Stimulated activated naive CD8-positive, alpha-beta T cell treated with anti-CD3 and anti-CD28 coated beads, Interleukin-15, Interleukin-2, amounts not matched to agents 100 U/mL and 50 U/mL, for 24 hours (primary cell): ENCODE measurements around the gene PPHLN1.
"Not testable (repeated sequence)": the region's sequence is repeated elsewhere in the genome, so short reads cannot be mapped to it uniquely, and the experiment has no call there.

Experiments used
- ATAC-seq: fragments of 150-1000 bp; cut with Tn5 transposase; one replicate; pipeline ENCODE4 v1.10.0; 2021
- DNase-seq: peaks from one replicate; pipeline ENCODE4 v3.0.0; 2021

Gene PPHLN1

DNA sequence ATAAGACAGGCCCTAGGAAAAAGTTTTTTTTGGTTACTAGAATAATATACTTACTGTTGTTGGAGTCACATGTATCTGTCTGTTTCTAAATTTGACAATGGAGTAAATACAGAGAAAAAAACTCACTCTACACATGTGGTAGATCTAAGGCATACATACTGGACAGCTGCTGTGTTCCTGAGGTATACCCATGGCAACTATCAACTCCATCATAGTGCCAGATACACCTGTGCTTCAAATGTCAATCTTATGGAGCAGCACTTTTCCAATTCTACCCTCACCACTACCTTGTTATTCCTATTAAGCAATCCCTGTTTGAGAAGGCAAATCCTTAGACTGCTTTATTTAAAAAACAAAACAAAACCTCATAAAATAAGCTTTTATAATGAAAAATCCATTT, 3.4 kb upstream of the PPHLN1 start:
- no peak for DNase-seq
- no peak for ATAC-seq

DNA sequence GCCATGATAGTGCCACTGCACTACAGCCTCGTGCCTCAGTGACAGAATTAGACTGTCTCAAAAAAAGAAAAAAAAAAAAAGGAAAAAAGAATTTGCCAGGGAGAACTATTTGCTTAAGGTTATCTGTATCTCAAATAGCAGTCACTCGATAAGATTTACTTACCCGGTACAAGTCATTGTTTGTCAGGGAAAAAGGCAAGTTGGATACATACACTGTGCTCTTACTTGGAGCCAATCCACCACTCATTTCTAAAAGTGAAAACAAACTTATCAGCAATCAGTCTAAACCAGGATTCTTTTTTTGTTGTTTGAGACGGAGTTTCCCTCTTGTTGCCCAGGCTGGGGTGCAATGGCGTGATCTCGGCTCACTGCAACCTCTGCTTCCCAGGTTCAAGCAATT, 2.1 kb upstream of the PPHLN1 start:
- DNase-seq, result no peak
- no peak for ATAC-seq

DNA sequence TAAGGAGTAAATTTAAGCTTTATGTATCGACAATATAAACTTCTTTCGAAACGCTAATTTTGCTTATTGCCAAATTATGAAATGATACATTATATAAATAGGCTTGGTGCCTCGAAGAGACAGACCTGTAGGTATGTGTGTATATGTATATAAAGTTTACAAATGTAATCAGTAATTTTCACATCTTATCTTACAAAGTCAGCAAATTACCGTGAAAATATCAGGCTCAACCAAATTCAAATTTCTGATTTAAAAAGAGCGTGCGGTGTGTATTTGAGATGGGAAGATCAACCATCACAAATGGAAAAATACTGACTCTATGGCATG, 678 bp upstream of the PPHLN1 start:
- ATAC-seq, result no peak

DNA sequence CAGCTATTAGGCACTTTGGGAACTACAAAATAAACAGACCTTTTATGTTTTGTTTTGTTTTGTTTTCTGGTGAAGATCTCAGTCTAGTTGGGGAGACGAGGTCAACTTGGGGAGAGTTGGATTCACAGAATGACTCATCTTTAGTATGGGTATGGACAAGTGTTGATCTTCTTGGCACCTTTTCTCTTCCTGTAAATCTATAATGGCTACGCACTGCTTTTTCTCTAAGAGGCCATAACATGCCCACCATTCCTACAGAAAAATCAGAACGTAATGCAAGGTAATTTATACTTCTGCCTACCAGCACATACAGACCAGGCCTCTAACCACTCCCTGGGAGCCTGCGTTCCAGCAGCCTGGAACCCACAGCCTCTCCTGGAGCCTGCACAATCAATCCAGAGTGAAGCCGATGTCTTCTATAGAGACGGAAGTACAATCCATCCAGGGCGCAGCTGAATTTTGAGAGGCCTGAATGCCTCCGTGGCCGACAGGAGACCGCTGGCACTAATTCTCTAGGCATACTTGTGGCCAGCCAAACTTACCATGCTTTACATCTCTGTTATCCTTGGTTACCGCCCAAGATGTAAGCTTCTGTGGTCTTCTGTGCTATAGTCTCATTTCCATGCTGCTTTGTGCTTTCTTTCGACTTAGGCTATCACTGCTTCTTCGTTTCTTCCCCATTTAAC, 717 bp downstream of the PPHLN1 start:
- DNase-seq, result no peak
- ATAC-seq, result peak; percentile 17

More for the DNA sequence above, 678 bp upstream of the PPHLN1 start:
- DNase-seq, result no peak

DNA sequence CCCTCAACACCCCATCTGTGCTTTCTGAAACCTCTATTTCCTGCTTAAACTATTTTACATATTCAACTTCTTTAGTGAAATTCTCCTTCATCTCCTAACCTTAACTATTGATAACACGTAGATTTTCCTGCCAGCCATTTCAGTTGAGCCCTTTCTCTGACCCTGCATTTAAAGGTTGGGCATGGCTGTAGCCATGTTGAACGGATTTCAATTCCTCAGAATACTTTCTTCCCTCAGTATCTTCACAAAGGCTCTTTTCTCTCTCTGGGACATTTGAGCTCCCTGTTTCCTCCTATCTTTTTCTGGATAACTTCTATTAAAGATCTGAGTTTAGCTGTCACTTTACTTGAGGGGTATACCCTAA, 1.2 kb downstream of the PPHLN1 start:
- no peak for ATAC-seq
- DNase-seq, result no peak

DNA sequence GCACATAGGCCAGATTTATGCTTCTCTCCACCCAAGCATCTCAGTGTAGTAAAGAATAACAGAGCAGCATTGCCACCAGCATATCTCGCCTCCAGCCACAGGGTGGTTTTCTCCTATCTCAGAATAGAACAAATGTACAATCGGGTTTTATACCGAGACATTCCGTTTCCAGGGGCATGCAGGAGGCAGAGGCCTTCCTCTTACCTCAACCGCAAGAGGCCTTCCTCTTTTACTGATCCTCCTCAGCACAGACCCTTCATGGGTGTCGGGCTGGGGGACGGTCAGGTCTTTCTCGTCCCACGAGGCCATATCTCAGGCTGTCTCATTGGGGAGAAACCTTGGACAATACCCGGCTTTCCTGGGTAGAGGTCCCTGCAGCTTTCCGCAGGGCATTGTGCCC, 4.1 kb downstream of the PPHLN1 start:
- not testable (repeated sequence) for DNase-seq, ATAC-seq

DNA sequence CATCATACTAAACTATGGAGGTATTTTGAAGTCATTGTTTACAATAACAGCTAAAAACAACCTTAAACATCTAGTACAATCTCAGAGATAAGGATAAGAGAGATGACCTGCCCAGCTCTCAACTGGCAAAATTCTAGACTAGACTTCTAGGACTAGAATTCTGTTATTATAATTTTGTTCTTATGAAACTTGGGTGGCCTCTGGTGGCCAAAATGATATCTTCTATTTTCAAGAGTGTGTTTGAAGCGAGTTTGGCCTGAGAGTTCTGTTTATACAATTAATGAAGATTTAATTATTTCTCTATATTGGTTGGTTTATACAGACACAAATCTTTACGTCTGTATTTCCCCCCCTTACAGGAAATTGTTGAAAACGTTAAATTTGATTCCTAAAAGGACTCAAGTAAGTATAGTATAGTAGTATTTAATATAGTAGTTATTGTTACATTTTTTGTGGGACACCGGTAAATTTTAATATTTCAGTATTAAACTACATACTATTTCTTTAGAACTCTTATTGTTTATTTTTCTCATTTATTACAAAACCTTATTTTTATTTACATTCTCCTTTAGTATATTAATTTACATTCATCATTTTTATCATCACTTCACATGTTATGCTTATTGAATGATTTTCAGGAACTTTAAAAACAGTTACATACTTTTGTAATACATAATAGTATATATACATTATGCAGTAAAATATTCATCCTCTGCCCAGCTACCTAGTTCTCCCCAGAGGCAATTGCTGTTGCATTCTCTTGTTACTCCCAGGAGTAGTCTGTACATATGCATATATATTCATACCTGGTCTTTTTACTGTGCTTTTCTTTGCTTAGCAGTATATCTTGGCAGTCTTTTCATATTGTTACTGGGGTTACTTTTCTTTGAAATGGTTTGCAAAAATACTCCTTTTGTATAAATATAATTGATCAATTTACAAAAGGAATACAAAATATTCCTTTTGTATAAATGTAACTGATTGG, 6.6 kb downstream of the PPHLN1 start:
- ATAC-seq, result no peak
- DNase-seq, result no peak

DNA sequence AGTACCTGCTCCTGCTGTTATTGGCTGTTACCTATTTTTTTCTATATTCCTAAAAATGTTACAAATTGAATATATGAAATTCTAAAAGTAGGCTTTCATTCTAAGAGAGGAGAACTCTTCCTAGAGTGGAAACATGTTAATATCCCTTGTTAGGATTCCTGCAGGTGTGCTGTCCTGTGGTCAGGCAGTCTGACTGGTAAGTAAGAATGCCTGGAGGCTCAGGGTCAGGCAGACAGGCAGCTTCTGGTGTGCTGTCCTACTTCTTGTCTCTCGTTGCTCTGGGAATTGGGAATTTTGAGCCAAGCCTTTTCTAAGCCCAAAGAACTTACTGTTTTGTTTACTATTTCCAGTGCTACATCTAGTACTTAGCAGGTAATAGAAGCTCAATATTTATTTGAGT, 10.3 kb downstream of the PPHLN1 start:
- DNase-seq, result no peak

DNA sequence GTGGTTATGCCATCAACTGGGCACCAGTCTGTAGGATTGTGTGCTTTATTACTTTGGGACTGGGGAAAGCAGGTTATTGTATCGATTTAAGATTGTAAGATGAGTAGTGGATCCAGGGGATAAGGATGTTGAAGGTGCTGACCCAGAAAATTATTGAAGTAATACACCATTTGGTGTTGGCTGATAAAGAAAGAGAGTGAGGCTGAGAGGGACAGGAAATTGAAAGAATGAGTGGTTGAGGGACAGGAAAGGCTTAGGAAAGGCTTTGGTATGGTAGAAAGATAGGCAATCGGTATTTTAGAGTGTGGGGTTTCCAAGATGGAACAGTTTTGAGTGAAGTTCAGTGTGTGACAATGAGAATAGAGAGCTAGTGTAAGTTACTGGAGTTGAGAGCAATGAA, 12.3 kb downstream of the PPHLN1 start:
- no peak for DNase-seq
- no peak for ATAC-seq

More for the DNA sequence above, 10.3 kb downstream of the PPHLN1 start:
- ATAC-seq, result no peak

DNA sequence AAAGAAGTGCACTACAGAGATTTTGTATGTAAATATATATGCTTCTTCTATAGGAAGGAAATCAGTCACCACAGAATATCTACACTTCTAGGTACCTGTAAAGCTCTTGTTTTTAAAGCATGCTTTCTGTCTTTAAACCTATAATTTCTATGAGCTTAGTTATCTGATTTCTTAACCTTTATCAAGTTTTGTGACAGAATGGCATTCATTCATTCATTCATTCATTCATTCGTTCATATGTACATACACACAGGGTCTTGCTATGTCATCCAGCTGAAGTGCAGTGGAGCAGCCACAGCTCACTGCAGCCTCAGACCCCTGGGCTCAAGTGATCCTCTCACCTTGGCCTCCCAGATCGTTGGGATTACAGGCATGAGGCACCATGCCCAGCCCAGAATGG, 16.1 kb downstream of the PPHLN1 start:
- ATAC-seq (no peak), DNase-seq (no peak)

DNA sequence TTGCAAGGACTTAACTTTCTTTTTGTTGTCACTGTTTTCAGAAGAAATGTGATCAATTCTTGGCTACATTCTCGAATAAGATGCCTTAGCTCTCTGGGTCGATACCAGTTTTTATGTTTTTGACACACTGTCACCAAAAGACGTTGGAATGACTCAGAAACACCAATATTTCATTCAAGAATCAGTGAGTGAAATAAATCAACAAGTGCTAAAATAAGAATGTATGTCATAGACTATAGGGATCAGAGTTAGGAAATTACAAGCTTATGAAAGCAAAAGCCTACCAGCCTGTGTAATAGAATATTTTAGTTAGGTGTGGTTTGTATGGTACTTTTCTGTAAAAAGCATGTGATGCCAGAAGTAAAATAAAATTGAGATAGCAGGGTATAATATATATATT, 17.8 kb downstream of the PPHLN1 start:
- no peak for DNase-seq
- no peak for ATAC-seq

DNA sequence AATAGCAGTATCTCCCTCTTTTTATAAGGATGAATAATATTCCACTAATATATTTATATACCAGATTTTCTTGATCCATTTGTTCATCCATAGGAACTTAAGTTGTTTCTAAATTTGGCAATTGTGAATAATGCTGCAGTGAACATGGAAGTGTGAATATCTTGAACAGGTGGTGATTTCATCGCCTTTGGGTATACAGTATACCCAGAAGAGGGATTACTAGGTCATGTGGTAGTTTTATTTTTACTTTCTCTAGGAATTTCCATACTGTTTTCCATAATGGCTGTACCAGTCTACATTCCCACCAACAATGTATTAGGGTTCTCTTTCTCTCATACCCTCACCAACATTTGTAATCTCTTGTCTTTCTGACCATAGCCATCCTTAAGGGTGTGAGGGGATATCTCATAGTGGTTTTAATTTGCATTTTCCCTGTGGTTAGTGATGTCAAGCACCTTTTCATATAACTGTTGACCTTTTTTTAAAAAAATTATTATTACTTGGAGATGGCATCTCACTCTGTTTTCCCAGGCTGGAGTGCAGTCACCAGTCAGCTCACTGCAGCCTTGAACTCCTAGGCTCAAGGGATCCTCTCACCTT, 20.5 kb downstream of the PPHLN1 start:
- no peak for ATAC-seq
- DNase-seq, result no peak

DNA sequence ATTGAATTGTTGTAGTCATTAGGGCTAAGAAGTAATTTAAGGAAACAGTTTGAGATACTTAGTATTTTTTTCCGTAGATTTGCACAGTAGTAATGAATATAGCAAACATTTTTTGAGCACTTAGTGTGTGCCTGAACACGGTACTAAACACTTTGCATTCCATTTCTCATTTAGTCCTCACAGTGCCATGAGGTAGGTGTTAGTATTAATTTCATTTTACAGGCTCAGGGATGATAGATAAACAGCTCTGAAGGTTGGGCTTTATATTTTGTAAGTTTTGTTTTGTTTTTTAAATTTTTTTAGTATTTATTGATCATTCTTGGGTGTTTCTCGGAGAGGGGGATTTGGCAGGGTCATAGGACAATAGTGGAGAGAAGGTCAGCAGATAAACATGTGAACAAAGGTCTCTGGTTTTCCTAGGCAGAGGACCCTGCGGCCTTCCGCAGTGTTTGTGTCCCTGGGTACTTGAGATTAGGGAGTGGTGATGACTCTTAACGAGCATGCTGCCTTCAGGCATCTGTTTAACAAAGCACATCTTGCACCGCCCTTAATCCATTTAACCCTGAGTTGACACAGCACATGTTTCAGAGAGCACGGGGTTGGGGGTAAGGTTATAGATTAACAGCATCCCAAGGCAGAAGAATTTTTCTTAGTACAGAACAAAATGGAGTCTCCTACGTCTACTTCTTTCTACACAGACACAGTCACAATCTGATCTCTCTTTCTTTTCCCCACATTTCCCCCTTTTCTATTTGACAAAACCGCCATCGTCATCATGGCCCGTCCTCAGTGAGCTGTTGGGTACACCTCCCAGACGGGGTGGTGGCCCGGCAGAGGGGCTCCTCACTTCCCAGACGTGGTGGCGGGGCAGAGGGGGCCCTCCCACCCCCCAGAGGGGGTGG, 23.4 kb downstream of the PPHLN1 start:
- not testable (repeated sequence) for ATAC-seq, DNase-seq

DNA sequence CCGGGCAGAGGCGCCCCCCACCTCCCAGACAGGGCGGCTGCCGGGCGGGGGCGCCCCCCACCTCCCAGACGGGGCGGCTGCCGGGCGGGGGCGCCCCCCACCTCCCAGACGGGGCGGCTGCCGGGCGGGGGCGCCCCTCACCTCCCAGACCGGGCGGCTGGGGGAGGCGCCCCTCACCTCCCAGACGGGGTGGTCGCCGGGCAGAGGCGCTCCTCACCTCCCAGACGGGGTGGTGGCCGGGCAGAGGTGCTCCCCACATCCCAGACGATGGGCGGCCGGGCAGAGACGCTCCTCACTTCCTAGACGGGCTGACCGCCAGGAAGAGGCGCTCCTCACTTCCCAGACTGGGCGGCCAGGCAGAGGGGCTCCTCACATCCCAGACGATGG, 24.0 kb downstream of the PPHLN1 start:
- not testable (repeated sequence) for DNase-seq

DNA sequence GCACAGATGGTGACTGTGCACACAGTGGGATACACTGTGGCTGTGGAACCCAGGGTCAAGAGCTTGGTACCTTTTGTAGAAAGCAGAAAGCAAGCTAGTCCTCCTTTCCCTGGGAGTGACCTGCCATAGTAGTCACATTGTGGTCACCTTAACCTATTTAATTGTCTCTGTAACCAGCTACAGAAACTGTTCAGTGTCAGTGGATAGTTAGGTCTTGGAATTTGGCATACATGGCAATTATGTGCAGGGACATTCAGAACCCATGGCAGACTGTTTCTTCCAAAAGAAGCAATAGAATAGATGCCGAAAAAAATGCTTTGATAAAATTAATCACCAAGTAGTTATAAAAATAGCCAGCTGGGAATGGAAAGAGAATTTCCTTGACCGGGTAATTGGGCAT, 30.4 kb downstream of the PPHLN1 start:
- no peak for ATAC-seq
- no peak for DNase-seq

More for the DNA sequence above, 24.0 kb downstream of the PPHLN1 start:
- ATAC-seq, result not testable (repeated sequence)

DNA sequence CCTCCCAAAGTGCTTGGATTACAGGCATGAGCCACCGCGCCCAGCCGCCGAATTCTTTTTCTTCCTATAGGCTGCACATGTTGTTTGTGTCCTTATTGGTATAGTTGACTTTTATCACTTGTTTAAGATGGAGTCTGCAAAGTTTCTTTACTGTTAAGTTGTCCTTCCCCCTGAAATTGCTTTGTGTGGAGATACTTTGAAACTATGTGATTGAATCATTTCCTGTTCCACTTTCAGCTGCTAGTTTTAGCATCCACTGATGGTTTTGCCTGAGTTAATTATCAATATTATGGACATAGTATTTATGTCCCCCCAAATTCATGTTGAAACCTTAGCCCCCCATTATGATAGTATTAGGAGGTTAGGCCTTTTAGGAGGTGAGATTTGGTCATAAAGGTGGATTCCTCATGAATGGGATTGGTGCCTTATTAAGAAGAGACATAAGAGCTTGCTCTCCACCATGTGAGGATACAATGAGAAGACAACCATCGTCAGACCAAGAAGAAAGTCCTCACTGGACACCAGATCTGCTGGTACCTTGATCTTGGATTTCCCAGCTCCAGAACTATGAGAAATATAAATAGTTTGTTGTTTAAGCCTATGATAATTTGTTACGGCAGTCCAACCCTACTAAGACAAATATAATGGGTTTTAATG, 34.9 kb downstream of the PPHLN1 start:
- no peak for DNase-seq

DNA sequence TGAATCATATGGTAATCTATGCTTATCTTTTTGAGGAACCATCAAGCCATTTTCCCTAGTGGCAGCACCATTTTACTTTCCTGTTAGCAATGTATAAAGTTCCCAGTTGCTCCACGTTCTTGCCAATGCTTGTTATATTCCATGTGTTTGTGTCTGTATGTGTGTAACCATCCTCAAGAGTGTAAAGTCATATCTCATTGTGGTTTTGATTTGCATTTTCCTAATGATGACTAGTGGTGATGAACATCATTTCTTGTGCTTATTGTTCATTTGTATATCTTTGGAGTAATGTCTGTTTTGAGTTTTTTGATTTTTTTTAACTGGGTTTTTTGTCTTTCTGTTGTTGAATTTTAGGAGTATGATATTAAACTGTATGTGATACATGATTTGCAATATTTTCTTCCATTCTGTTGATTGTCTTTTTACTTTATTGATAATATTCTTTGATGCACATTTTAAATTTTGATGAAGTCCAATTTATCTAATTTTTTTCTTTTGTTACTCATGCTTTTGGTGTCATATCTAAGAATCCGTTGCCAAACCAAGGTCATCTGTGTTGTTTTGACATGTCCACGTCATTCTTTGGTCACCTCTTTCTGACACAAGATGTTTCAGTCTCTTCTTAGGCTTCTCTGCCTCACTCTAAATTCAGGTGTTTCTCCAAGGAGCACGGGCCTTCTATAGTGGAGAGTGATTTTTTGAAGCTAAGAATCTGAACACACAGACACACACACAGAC, 36.1 kb downstream of the PPHLN1 start:
- DNase-seq, result no peak
- ATAC-seq, result peak; percentile 53

More for the DNA sequence above, 34.9 kb downstream of the PPHLN1 start:
- ATAC-seq, result peak; percentile 48

DNA sequence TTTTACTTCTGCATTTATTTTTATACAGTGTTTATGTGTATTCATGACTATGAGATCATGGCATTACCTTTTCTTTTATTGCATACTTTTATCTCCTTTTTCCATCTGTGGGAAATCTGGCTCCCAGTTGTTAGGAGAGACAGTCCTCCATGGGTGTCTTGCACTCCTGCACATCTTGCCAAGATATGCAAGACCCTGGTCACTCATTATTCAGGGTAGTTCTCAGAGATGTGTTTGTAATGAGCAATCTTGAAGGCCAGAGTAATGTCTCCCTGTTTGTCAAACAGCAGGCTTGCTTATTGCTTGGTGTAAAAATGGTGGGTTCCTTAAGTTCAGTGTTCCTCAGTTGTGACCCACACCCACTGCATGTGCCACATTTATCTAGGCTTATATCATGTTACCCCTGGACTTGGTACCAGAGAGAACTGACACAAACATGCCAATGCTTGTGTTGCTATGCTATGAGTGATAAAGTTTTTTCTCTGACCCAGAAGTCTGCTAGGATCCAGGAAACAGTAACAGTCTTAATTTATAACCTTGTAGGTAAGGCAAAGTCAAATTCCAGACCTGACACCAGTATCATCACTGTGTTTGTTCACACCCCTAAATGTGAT, 36.8 kb downstream of the PPHLN1 start:
- DNase-seq (no peak), ATAC-seq (no peak)

DNA sequence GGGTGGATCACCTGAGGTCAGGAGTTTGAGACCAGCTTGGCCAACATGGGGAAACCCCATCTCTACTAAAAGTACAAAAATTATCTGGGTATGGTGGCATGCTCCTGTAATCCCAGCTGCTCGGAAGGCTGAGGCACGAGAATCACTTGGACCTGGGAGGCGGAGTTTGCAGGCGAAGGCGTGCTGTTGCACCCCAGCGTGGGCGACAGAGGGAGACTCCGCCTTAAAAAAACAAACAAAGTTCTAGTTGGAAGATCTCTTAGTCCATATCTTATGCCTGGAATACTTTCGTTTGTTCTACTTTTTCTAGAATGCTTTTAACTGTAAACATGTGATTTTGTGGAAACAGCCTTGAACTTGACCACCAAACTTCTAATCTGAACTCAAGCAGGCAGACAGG, 38.7 kb downstream of the PPHLN1 start:
- ATAC-seq, result no peak
- no peak for DNase-seq

DNA sequence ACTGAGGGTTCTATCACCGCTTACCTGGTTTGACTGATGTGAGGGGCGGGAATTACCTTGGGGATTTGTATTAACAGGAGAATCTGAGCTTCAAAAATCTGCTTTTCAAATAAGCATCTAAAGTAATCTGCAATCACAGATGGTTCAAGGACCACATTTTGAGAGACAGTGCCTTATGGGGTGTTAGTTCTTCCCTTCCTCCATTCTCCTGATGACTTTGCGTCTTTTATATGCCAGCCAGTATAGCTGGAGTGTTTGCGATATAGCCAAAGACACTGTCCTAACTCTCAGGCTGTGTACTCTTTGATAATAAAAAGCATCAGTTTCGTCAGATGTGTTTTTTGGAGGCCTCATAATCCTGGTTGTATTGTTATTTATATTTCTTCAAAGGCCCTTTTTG, 39.5 kb downstream of the PPHLN1 start:
- DNase-seq (no peak), ATAC-seq (no peak)
